GM23338 (cell line): ENCODE data around the gene BACE2. TPM values are rescaled to one million over a fixed set of nuclear protein-coding genes. Genes with fewer than 3 reads are reported as not detected.

Experiments used
- ATAC-seq: fragments of 200-7000 bp; cut with Tn5 transposase; 3 replicates; pipeline ENCODE4 v1.9.1; 2020
- DNase-seq: peaks from one replicate; pipeline ENCODE4 v3.0.0-alpha.2; 2015; ENCODE audit warnings: low spot score
- H2AFZ ChIP-seq: fragments of 200-600 bp; sonication (generic); 2 replicates; pipeline ENCODE4 v1.8.0; 2016; ENCODE audit warnings: antibody characterized with exemption, mild to moderate bottlenecking, moderate library complexity
- H3F3A ChIP-seq: fragments of 200-600 bp; sonication (generic); replicated peaks from 2 replicates; pipeline ENCODE4 v1.8.0; 2017; ENCODE audit warnings: antibody characterized with exemption, mixed run types, low read depth
- H3K27ac ChIP-seq: fragments of 200-600 bp; sonication (generic); 2 replicates; pipeline ENCODE4 v1.6.1; 2016; ENCODE audit warnings: low read depth
- H3K27me3 ChIP-seq: fragments of 200-600 bp; sonication (generic); 2 replicates; pipeline ENCODE4 v1.8.0; 2016; ENCODE audit warnings: mild to moderate bottlenecking, mixed run types, moderate library complexity; ENCODE audit not compliant: insufficient read depth
- H3K36me3 ChIP-seq: fragments of 200-600 bp; sonication (generic); 2 replicates; pipeline ENCODE4 v1.8.0; 2016; ENCODE audit warnings: mild to moderate bottlenecking; ENCODE audit not compliant: insufficient read depth
- H3K4me1 ChIP-seq: fragments of 200-600 bp; sonication (generic); 2 replicates; pipeline ENCODE4 v1.8.0; 2016; ENCODE audit warnings: mild to moderate bottlenecking, moderate library complexity; ENCODE audit not compliant: insufficient read depth
- H3K4me2 ChIP-seq: fragments of 200-600 bp; sonication (generic); 2 replicates; pipeline ENCODE4 v1.7.1; 2017; ENCODE audit warnings: mixed run types
- H3K4me3 ChIP-seq: fragments of 200-600 bp; sonication (generic); 2 replicates; pipeline ENCODE4 v1.6.1; 2016; ENCODE audit warnings: mixed run types
- H3K79me2 ChIP-seq: fragments of 200-600 bp; sonication (generic); replicated peaks from 2 replicates; pipeline ENCODE4 v1.8.0; 2017; ENCODE audit warnings: mild to moderate bottlenecking; ENCODE audit not compliant: insufficient read depth
- H3K9me2 ChIP-seq: fragments of 200-600 bp; sonication (generic); 2 replicates; pipeline ENCODE4 v1.8.0; 2017; ENCODE audit not compliant: insufficient read depth
- H4K20me1 ChIP-seq: fragments of 200-600 bp; sonication (generic); replicated peaks from 2 replicates; pipeline ENCODE4 v1.8.0; 2017; ENCODE audit warnings: mild to moderate bottlenecking; ENCODE audit not compliant: insufficient read depth
- H3K27ac Mint-ChIP-seq: 2 replicates; pipeline ENCODE4 v1.8.0; 2020; ENCODE audit warnings: inconsistent platforms, mild to moderate bottlenecking, moderate library complexity, mixed read lengths
- H3K27me3 Mint-ChIP-seq: 3 replicates; pipeline ENCODE4 v1.8.0; 2022; ENCODE audit warnings: low read depth, mild to moderate bottlenecking, moderate library complexity, mixed read lengths, inconsistent platforms; ENCODE audit not compliant: insufficient read depth, poor library complexity
- H3K36me3 Mint-ChIP-seq: 3 replicates; pipeline ENCODE4 v1.8.0; 2021; ENCODE audit warnings: low read depth, mild to moderate bottlenecking, inconsistent platforms, moderate library complexity, mixed read lengths
- H3K4me1 Mint-ChIP-seq: 3 replicates; pipeline ENCODE4 v1.8.0; 2020; ENCODE audit warnings: mild to moderate bottlenecking, inconsistent platforms, mixed read lengths
- H3K4me3 Mint-ChIP-seq: 3 replicates; pipeline ENCODE4 v1.8.0; 2021; ENCODE audit warnings: moderate library complexity, mild to moderate bottlenecking, inconsistent platforms, mixed read lengths
- H3K9me3 Mint-ChIP-seq: 3 replicates; pipeline ENCODE4 v1.8.0; 2020; ENCODE audit warnings: moderate library complexity, mild to moderate bottlenecking, inconsistent platforms, mixed read lengths
- CREB1 ChIP-seq: fragments of 250-450 bp; sonication (Bioruptor Pico); IDR thresholded peaks from 2 replicates; pipeline ENCODE4 v1.5.0; 2020; ENCODE audit warnings: low read depth, mild to moderate bottlenecking, moderate library complexity
- CTCF ChIP-seq, 2 experiments: fragments of 200-600 bp in 1 of 2; sonication (generic) in 1 of 2; conservative IDR thresholded peaks; 2 replicates each; pipeline versions ENCODE4 v1.5.1 to v1.6.1; 2016 to 2017; ENCODE audit warnings: antibody characterized with exemption in 2 of 2, low read depth in 2 of 2, mild to moderate bottlenecking in 2 of 2, moderate library complexity in 1 of 2
- ETS1 ChIP-seq: IDR thresholded peaks from 2 replicates; pipeline ENCODE4 v1.6.1; 2016; ENCODE audit warnings: antibody characterized with exemption
- EZH2 ChIP-seq: fragments of 200-600 bp; sonication (generic); IDR thresholded peaks from one replicate; pipeline ENCODE4 v1.8.0; 2017; ENCODE audit warnings: antibody characterized with exemption, mild to moderate bottlenecking, low read depth; ENCODE audit not compliant: unreplicated experiment
- EZH2phosphoT487 ChIP-seq: fragments of 200-600 bp; sonication (generic); IDR thresholded peaks from one replicate; pipeline ENCODE4 v1.8.1; 2018; ENCODE audit warnings: antibody characterized with exemption; ENCODE audit not compliant: unreplicated experiment
- JUNB ChIP-seq: IDR thresholded peaks from one replicate; pipeline ENCODE4 v1.6.1; 2016; ENCODE audit warnings: antibody characterized with exemption; ENCODE audit not compliant: unreplicated experiment
- NANOG ChIP-seq: IDR thresholded peaks from 2 replicates; pipeline ENCODE4 v1.6.1; 2016; ENCODE audit warnings: antibody characterized with exemption, borderline replicate concordance
- POLR2AphosphoS5 ChIP-seq: IDR thresholded peaks from 2 replicates; pipeline ENCODE4 v1.6.1; 2016; ENCODE audit warnings: antibody characterized with exemption, low read depth
- REST ChIP-seq: IDR thresholded peaks from one replicate; pipeline ENCODE4 v1.6.1; 2018; ENCODE audit warnings: antibody characterized with exemption; ENCODE audit not compliant: unreplicated experiment
- STAT1 ChIP-seq: IDR thresholded peaks from one replicate; pipeline ENCODE4 v1.6.1; 2016; ENCODE audit warnings: antibody characterized with exemption; ENCODE audit not compliant: unreplicated experiment
- ZNF114 ChIP-seq: fragments of 250-450 bp; sonication (Bioruptor Pico); IDR thresholded peaks from 2 replicates; pipeline ENCODE4 v1.5.0; 2020; ENCODE audit warnings: mild to moderate bottlenecking, moderate library complexity
- ZNF331 ChIP-seq: fragments of 250-450 bp; sonication (Bioruptor Pico); IDR thresholded peaks from 2 replicates; pipeline ENCODE4 v1.5.0; 2020; ENCODE audit warnings: low read depth, mild to moderate bottlenecking, moderate library complexity
- ZNF462 ChIP-seq: fragments of 250-450 bp; sonication (Bioruptor Pico); IDR thresholded peaks from 2 replicates; pipeline ENCODE4 v1.5.0; 2020; ENCODE audit warnings: mild to moderate bottlenecking, moderate library complexity
- polyA plus RNA-seq: library from polyadenylated mRNA; unstranded; fragments of >200 nt; fragmentation: Nextera tagmentation; extraction: Ambion mirVana; gene quantifications from 2 replicates; pipeline ENCODE4 v1.2.1, GENCODE V29; 2016
- total RNA-seq: library from RNA; depleted of rRNA; stranded (reverse); fragments of >200 nt; shearing (Covaris generic); gene quantifications from 2 replicates; pipeline ENCODE4 v1.2.3, GENCODE V29; 2014

Gene BACE2
- total and polyA plus RNA-seq, 2 experiments from 2014 or later, result 3.5 to 6.8 TPM

GRCh38 chr21:41290106-41290799 lies 122.3 kb downstream of the BACE2 start:
- Histone ChIP-seq H3K9me2 (no peaks in the 10 kb centered on the region), H3K79me2 (no peaks in the 10 kb centered on the region), H3K27ac (no peak overlapping the region), H3K36me3 (no peaks in the 10 kb centered on the region; the same call in 1 of the 2 replicates), H4K20me1 (no peaks in the 10 kb centered on the region), H3F3A (no peaks in the 10 kb centered on the region), H3K4me2 (no peak overlapping the region), H3K27me3 (no peaks in the 10 kb centered on the region), H2AFZ (peak overlapping the region; percentile 28; the same call in 1 of the 2 replicates), H3K4me1 (no peaks in the 10 kb centered on the region), H3K4me3 (no peak overlapping the region)
- DNase-seq (peak; percentile 9), ATAC-seq (peak; percentile 80)
- Mint-ChIP-seq H3K27me3 (peaks cover 8% of the 10 kb centered on the region), H3K4me1 (peaks cover 3% of the 10 kb centered on the region; the same call in 2 of the 3 replicates), H3K36me3 (peaks cover 3% of the 10 kb centered on the region; the same call in 2 of the 3 replicates), H3K27ac (no peak overlapping the region), H3K9me3 (peaks cover 26% of the 10 kb centered on the region), H3K4me3 (no peak overlapping the region)
- no peak for TF ChIP-seq STAT1
- TF ChIP-seq EZH2, result no peak
- no peak for TF ChIP-seq ZNF331 (CRISPR knock-in tag)
- TF ChIP-seq ZNF462 (CRISPR knock-in tag), result no peak
- TF ChIP-seq EZH2phosphoT487, result no peak
- TF ChIP-seq ETS1, result no peak
- TF ChIP-seq CREB1 (CRISPR knock-in tag), result no peak
- TF ChIP-seq CTCF (conservative IDR thresholded peaks at IDR 0.05; ENCODE audit: low read depth in 2 of 2), result no peak
- TF ChIP-seq POLR2AphosphoS5, result no peak
- no peak for TF ChIP-seq ZNF114 (CRISPR knock-in tag)
- TF ChIP-seq REST, result no peak
- TF ChIP-seq JUNB, result no peak
- no peak for TF ChIP-seq NANOG
